Activated CD4-positive, alpha-beta T cell treated with anti-CD3 and anti-CD28 coated beads, Interleukin-2, amount 10 ng/mL, durations not matched to agents 7 days and 5 days (primary cell): ENCODE results near the gene LZTR1. TPM values are rescaled to one million over a fixed set of nuclear protein-coding genes. Genes with fewer than 3 reads are reported as not detected.
"Not testable (repeated sequence)": the region's sequence is repeated elsewhere in the genome, so short reads cannot be mapped to it uniquely, and the experiment has no call there.

Experiments used
- CTCF ChIA-PET: fragments of 350-600 bp; sonication (Branson Sonifier 250); formaldehyde crosslinking; loops from one replicate; lab custom pipeline; 2021; ENCODE audit warnings: antibody characterized with exemption; lab: Charles Lee
- POLR2A ChIA-PET: fragments of 350-600 bp; sonication (Branson Sonifier 250); formaldehyde crosslinking; loops from one replicate; lab custom pipeline; 2021; ENCODE audit warnings: antibody characterized with exemption; lab: Charles Lee
- DNase-seq: peaks from one replicate; pipeline ENCODE4 v3.0.0-alpha.2; 2020
- H3K27ac Mint-ChIP-seq: one replicate; pipeline ENCODE4 v1.8.0; 2021; ENCODE audit warnings: mild to moderate bottlenecking, moderate library complexity, mixed read lengths
- H3K27me3 Mint-ChIP-seq: one replicate; pipeline ENCODE4 v1.8.0; 2021; ENCODE audit warnings: mixed read lengths
- H3K36me3 Mint-ChIP-seq: one replicate; pipeline ENCODE4 v1.8.0; 2021; ENCODE audit warnings: low read depth, mixed read lengths
- H3K4me1 Mint-ChIP-seq: one replicate; pipeline ENCODE4 v1.8.0; 2021; ENCODE audit warnings: mixed read lengths
- H3K4me3 Mint-ChIP-seq: one replicate; pipeline ENCODE4 v1.8.0; 2021; ENCODE audit warnings: mild to moderate bottlenecking, moderate library complexity, mixed read lengths
- H3K9me3 Mint-ChIP-seq: one replicate; pipeline ENCODE4 v1.8.0; 2021; ENCODE audit warnings: mixed read lengths
- total RNA-seq, 2 experiments: library from RNA; stranded (reverse); gene quantifications; one replicate each; pipeline ENCODE4 v1.2.3, GENCODE V29; 2021

The LZTR1 gene
- total RNA-seq, 2 experiments from 2014 or later = 62.0 to 66.4 TPM

- H3K27me3 Mint-ChIP-seq = no peaks in the 10 kb centered on the region
- no peaks in the 10 kb centered on the region for H3K9me3 Mint-ChIP-seq
- peak overlapping the region; percentile 83 for H3K4me3 Mint-ChIP-seq
- H3K4me1 Mint-ChIP-seq = peaks cover 23% of the 10 kb centered on the region
- peaks cover 5% of the 10 kb centered on the region for H3K36me3 Mint-ChIP-seq
- POLR2A ChIA-PET = no interaction called here
- CTCF ChIA-PET = interaction anchor here (1.0 to 1.5 kb wide), 4 partner anchors 14 to 43 kb away, joined by 3 read pairs; partner anchors contain the start of gene LZTR1
- peak overlapping the region; percentile 100 for H3K27ac Mint-ChIP-seq
- no peak for DNase-seq
These were observed 17.5 kb downstream of the LZTR1 start for GRCh38 chr22:20999350-21000206.

GRCh38 chr22:21000207-21000986, 18.3 kb downstream of the LZTR1 start:
- Mint-ChIP-seq H3K27ac (peak overlapping the region; percentile 100), H3K27me3 (no peaks in the 10 kb centered on the region), H3K4me3 (peak overlapping the region; percentile 83), H3K36me3 (peaks cover 5% of the 10 kb centered on the region), H3K4me1 (peaks cover 23% of the 10 kb centered on the region), H3K9me3 (no peaks in the 10 kb centered on the region)
- CTCF ChIA-PET = interaction anchor here (1.1 to 1.3 kb wide), 2 partner anchors 9 to 15 kb away, joined by 3 read pairs; no protein-coding TSS in a partner anchor
- POLR2A ChIA-PET = no interaction called here
- no peak for DNase-seq

GRCh38 chr22:21000987-21001600, 19.0 kb downstream of the LZTR1 start:
- POLR2A ChIA-PET = no interaction called here
- H3K27ac Mint-ChIP-seq = peak overlapping the region; percentile 100
- H3K9me3 Mint-ChIP-seq = no peaks in the 10 kb centered on the region
- peaks cover 5% of the 10 kb centered on the region for H3K36me3 Mint-ChIP-seq
- H3K4me1 Mint-ChIP-seq = peaks cover 23% of the 10 kb centered on the region
- DNase-seq = no peak
- H3K27me3 Mint-ChIP-seq = no peaks in the 10 kb centered on the region
- CTCF ChIA-PET = interaction anchor here (1.1 to 1.3 kb wide), 2 partner anchors 8 to 16 kb away, joined by 3 read pairs; no protein-coding TSS in a partner anchor
- peak overlapping the region; percentile 83 for H3K4me3 Mint-ChIP-seq

GRCh38 chr22:21001601-21002325, 19.7 kb downstream of the LZTR1 start, which contains the start of gene THAP7:
Gene THAP7 (minus strand): TSS chr22:21002118. CDS start chr22:21001911, 207 bp downstream.
- CTCF ChIA-PET = interaction anchor here (0.9 to 1.5 kb wide), 4 partner anchors 7 to 49 kb away, joined by 3 to 5 read pairs (median 4); no protein-coding TSS in a partner anchor
- Mint-ChIP-seq H3K27me3 (no peaks in the 10 kb centered on the region), H3K36me3 (peaks cover 5% of the 10 kb centered on the region), H3K4me3 (peak within 1 kb of the TSS; percentile 83), H3K27ac (peak within 1 kb of the TSS; percentile 100), H3K9me3 (no peaks in the 10 kb centered on the region), H3K4me1 (peaks cover 23% of the 10 kb centered on the region)
- POLR2A ChIA-PET = no interaction called here
- DNase-seq = peak; percentile 97

- H3K27me3 Mint-ChIP-seq = no peaks in the 10 kb centered on the region
- no peaks in the 10 kb centered on the region for H3K9me3 Mint-ChIP-seq
- H3K4me3 Mint-ChIP-seq = peak overlapping the region; percentile 83
- no peak for DNase-seq
- peak overlapping the region; percentile 50 for H3K27ac Mint-ChIP-seq
- peaks cover 23% of the 10 kb centered on the region for H3K4me1 Mint-ChIP-seq
- ChIA-PET CTCF (no interaction called here), POLR2A (no interaction called here)
- H3K36me3 Mint-ChIP-seq = peaks cover 5% of the 10 kb centered on the region
These were observed 21.7 kb downstream of the LZTR1 start for GRCh38 chr22:21003782-21004181.

- H3K36me3 Mint-ChIP-seq, H3K4me1 Mint-ChIP-seq, POLR2A ChIA-PET, H3K9me3 Mint-ChIP-seq, H3K27me3 Mint-ChIP-seq, H3K27ac Mint-ChIP-seq, H3K4me3 Mint-ChIP-seq, DNase-seq: not testable (repeated sequence)
- CTCF ChIA-PET = interaction anchor here (1.1 kb wide), 1 partner anchor 8 kb away, joined by 3 read pairs; no protein-coding TSS in a partner anchor
These were observed 27.1 kb downstream of the LZTR1 start for GRCh38 chr22:21009208-21009607.

GRCh38 chr22:21009638-21010425, 27.7 kb downstream of the LZTR1 start:
- Mint-ChIP-seq H3K36me3 (no peaks in the 10 kb centered on the region), H3K9me3 (no peaks in the 10 kb centered on the region), H3K27me3 (no peaks in the 10 kb centered on the region), H3K27ac (no peak overlapping the region), H3K4me3 (no peak overlapping the region), H3K4me1 (peaks cover 11% of the 10 kb centered on the region)
- ChIA-PET CTCF (interaction anchor here (1.1 kb wide), 1 partner anchor 9 kb away, joined by 3 read pairs; no protein-coding TSS in a partner anchor), POLR2A (no interaction called here)
- DNase-seq = peak; percentile 68

GRCh38 chr22:21010426-21011113, 28.5 kb downstream of the LZTR1 start:
- ChIA-PET CTCF (no interaction called here), POLR2A (no interaction called here)
- H3K27ac Mint-ChIP-seq = no peak overlapping the region
- H3K9me3 Mint-ChIP-seq = no peaks in the 10 kb centered on the region
- DNase-seq = no peak
- H3K27me3 Mint-ChIP-seq = no peaks in the 10 kb centered on the region
- H3K4me3 Mint-ChIP-seq = no peak overlapping the region
- H3K36me3 Mint-ChIP-seq = no peaks in the 10 kb centered on the region
- peaks cover 16% of the 10 kb centered on the region for H3K4me1 Mint-ChIP-seq

GRCh38 chr22:21012446-21013407, 30.6 kb downstream of the LZTR1 start:
- H3K4me3 Mint-ChIP-seq = no peak overlapping the region
- H3K4me1 Mint-ChIP-seq = peaks cover 16% of the 10 kb centered on the region
- H3K36me3 Mint-ChIP-seq = no peaks in the 10 kb centered on the region
- POLR2A ChIA-PET = no interaction called here
- CTCF ChIA-PET = interaction anchor here (1.1 kb wide), 1 partner anchor 38 kb away, joined by 3 read pairs; no protein-coding TSS in a partner anchor
- H3K27me3 Mint-ChIP-seq = peaks cover 4% of the 10 kb centered on the region
- H3K27ac Mint-ChIP-seq = no peak overlapping the region
- no peak for DNase-seq
- H3K9me3 Mint-ChIP-seq = no peaks in the 10 kb centered on the region

GRCh38 chr22:21013657-21014201, 31.6 kb downstream of the LZTR1 start:
- POLR2A ChIA-PET = no interaction called here
- peak overlapping the region; percentile 61 for H3K4me3 Mint-ChIP-seq
- H3K27ac Mint-ChIP-seq = no peak overlapping the region
- H3K27me3 Mint-ChIP-seq = peaks cover 4% of the 10 kb centered on the region
- no peak for DNase-seq
- peaks cover 16% of the 10 kb centered on the region for H3K4me1 Mint-ChIP-seq
- no peaks in the 10 kb centered on the region for H3K36me3 Mint-ChIP-seq
- H3K9me3 Mint-ChIP-seq = no peaks in the 10 kb centered on the region
- CTCF ChIA-PET = interaction anchor here (1.2 kb wide), 1 partner anchor 14 kb away, joined by 3 read pairs; no protein-coding TSS in a partner anchor
